A549 (cell line): Measurements from ENCODE around the gene PDE7B.

Experiments
- CBX8 ChIP-seq: fragments of 200-600 bp; sonication (generic); IDR thresholded peaks from 2 replicates; pipeline ENCODE4 v1.6.1; 2016
- CEBPB ChIP-seq, 2 experiments: fragments of >200 bp in 1 of 2; sonication (Bioruptor Twin) in 1 of 2; formaldehyde crosslinking in 1 of 2; IDR thresholded peaks; 2 replicates each; pipeline ENCODE4 v1.6.1; 2012 to 2016
- PHF8 ChIP-seq: fragments of 200-600 bp; sonication (generic); IDR thresholded peaks from 2 replicates; pipeline ENCODE4 v1.6.1; 2016; ENCODE audit warnings: low read depth, mild to moderate bottlenecking, antibody characterized with exemption, moderate library complexity, borderline replicate concordance
- POLR2A ChIP-seq: IDR thresholded peaks from 2 replicates; pipeline ENCODE4 v1.6.1; 2012; ENCODE audit warnings: mild to moderate bottlenecking, low read length
- RFX5 ChIP-seq: fragments of 450-650 bp; IDR thresholded peaks from 2 replicates; pipeline ENCODE4 v1.7.1; 2014; ENCODE audit warnings: antibody characterized with exemption, mild to moderate bottlenecking, moderate library complexity
- RNF2 ChIP-seq: fragments of 200-600 bp; sonication (generic); IDR thresholded peaks from 2 replicates; pipeline ENCODE4 v1.6.1; 2016; ENCODE audit warnings: low read depth, mild to moderate bottlenecking, antibody characterized with exemption, moderate library complexity, borderline replicate concordance
- SMC3 ChIP-seq: fragments of >200 bp; sonication (Bioruptor Twin); formaldehyde crosslinking; IDR thresholded peaks from 3 replicates; pipeline ENCODE4 v1.6.1; 2018; ENCODE audit warnings: inconsistent platforms
- TF ChIP-seq, protein P1 (sequence below): fragments of >200 bp; sonication (Bioruptor Twin); formaldehyde crosslinking; IDR thresholded peaks from 3 replicates; pipeline ENCODE4 v1.5.1; 2016
- TF ChIP-seq, protein P2 (sequence below): fragments of 200-600 bp; sonication (generic); IDR thresholded peaks from 2 replicates; pipeline ENCODE4 v1.6.1; 2016; ENCODE audit warnings: antibody characterized with exemption, mild to moderate bottlenecking, moderate library complexity
- TF ChIP-seq, protein P3 (sequence below): IDR thresholded peaks from 2 replicates; pipeline ENCODE4 v1.6.1; 2012

DNA sequence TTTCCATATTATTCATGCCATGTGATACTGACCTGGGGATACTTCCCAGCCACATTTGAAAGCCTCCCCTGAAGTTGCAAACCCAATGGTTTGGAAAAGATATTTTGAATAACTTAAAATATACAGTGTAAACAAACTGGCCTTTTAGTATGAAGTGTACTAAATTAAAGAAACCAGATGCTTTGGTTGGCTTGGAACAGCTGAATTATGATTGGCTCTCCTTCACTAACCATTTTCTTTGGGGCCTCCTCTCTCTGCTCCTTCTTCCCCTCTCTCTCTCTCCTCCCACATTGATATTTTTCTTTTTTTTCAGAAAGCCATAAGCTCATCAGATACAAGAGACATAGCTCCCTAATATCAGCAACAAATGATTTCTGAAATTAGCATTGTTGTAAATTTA, 232.0 kb downstream of the PDE7B start:
- TF ChIP-seq RFX5 (no peak), SMC3 (no peak), PHF8 (no peak), CEBPB (IDR thresholded peaks at IDR 0.05) (no peak), POLR2A (no peak), CBX8 (no peak), RNF2 (no peak)
- TF ChIP-seq, protein P1, sequence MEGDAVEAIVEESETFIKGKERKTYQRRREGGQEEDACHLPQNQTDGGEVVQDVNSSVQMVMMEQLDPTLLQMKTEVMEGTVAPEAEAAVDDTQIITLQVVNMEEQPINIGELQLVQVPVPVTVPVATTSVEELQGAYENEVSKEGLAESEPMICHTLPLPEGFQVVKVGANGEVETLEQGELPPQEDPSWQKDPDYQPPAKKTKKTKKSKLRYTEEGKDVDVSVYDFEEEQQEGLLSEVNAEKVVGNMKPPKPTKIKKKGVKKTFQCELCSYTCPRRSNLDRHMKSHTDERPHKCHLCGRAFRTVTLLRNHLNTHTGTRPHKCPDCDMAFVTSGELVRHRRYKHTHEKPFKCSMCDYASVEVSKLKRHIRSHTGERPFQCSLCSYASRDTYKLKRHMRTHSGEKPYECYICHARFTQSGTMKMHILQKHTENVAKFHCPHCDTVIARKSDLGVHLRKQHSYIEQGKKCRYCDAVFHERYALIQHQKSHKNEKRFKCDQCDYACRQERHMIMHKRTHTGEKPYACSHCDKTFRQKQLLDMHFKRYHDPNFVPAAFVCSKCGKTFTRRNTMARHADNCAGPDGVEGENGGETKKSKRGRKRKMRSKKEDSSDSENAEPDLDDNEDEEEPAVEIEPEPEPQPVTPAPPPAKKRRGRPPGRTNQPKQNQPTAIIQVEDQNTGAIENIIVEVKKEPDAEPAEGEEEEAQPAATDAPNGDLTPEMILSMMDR = no peak
- TF ChIP-seq, protein P2, sequence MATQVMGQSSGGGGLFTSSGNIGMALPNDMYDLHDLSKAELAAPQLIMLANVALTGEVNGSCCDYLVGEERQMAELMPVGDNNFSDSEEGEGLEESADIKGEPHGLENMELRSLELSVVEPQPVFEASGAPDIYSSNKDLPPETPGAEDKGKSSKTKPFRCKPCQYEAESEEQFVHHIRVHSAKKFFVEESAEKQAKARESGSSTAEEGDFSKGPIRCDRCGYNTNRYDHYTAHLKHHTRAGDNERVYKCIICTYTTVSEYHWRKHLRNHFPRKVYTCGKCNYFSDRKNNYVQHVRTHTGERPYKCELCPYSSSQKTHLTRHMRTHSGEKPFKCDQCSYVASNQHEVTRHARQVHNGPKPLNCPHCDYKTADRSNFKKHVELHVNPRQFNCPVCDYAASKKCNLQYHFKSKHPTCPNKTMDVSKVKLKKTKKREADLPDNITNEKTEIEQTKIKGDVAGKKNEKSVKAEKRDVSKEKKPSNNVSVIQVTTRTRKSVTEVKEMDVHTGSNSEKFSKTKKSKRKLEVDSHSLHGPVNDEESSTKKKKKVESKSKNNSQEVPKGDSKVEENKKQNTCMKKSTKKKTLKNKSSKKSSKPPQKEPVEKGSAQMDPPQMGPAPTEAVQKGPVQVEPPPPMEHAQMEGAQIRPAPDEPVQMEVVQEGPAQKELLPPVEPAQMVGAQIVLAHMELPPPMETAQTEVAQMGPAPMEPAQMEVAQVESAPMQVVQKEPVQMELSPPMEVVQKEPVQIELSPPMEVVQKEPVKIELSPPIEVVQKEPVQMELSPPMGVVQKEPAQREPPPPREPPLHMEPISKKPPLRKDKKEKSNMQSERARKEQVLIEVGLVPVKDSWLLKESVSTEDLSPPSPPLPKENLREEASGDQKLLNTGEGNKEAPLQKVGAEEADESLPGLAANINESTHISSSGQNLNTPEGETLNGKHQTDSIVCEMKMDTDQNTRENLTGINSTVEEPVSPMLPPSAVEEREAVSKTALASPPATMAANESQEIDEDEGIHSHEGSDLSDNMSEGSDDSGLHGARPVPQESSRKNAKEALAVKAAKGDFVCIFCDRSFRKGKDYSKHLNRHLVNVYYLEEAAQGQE = no peak
- TF ChIP-seq, protein P3, sequence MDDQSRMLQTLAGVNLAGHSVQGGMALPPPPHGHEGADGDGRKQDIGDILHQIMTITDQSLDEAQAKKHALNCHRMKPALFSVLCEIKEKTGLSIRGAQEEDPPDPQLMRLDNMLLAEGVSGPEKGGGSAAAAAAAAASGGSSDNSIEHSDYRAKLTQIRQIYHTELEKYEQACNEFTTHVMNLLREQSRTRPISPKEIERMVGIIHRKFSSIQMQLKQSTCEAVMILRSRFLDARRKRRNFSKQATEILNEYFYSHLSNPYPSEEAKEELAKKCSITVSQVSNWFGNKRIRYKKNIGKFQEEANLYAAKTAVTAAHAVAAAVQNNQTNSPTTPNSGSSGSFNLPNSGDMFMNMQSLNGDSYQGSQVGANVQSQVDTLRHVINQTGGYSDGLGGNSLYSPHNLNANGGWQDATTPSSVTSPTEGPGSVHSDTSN = no peak
